GM12892 (cell line): ENCODE data around the gene CPS1.

Experiments used
- POLR2A ChIP-seq: IDR thresholded peaks from 2 replicates; pipeline ENCODE4 v1.6.1; 2011; ENCODE audit warnings: low read depth, low read length, control low read depth
- POLR2AphosphoS5 ChIP-seq: IDR thresholded peaks from 2 replicates; pipeline ENCODE4 v1.6.1; 2011; ENCODE audit warnings: low read depth, low read length, control low read depth

DNA sequence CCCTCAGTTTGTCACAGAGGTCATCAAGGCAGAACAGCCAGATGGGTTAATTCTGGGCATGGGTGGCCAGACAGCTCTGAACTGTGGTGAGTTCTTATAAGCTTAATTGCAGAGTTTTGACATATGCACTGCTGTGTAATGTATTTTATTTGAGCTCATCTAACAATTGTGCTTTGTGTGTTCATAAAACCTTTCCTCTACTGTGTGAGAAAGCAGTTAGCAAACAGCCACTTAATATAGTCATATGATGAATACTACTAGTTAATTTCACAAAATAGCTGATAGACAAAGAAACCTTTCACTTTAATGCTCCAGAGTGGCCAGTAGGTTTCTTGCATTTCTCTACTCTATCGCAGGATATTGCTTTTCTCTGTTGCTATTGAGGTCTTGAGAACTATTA lies 43.1 kb downstream of the CPS1 start:
- TF ChIP-seq POLR2A = no peak
- no peak for TF ChIP-seq POLR2AphosphoS5
